Measurements from ENCODE around the gene ARL6IP1.
A peak's percentile ranks its signal among the peaks of the same experiment; 100 is the strongest.

ARL6IP1 gene

DNA sequence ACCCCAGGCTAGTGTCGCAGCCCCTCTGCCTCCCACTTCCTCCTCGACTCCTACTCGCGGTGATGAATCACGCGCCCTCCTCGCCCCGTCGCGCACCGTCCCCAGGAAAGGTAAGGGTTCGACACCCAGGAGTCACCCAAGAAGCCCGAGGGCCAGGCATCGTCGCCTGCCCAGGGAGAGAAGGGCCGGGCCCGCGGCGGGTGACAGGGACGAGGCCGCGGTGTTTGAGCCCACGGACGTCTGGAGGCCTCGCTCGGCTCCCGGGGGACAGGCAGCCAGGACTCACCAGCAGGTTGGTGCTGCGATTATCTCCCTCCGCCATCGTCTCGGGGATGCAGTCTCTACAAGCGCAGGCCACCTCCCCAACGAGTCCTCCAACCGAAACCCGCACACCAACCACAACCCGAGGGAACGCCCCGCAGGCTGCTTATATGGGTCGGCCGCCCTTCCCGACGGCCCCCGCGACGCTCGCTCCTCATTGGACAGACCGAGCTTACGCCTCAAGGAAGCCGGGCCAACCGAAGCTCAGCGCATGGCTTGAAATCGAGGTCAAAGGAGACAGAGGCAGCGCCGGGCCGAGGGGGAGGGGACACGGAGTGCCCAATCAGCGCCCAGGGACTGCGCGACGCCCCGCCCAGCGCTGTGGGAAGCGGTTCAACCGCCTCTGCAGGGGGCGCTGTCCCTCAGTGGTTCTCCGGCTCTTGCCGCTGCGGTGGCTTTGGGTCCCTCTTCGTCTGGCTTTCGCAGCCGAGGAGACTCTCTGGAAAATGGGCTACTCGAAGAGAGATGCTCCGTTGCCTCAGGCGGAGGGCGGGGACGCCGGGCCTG, at the start of gene ARL6IP1:
ARL6IP1 (minus strand) TSS at position 405 of the 828 bp plus-strand sequence; CDS start at position 322, 83 bp downstream.
- peak; percentile 98 for DNase-seq

DNA sequence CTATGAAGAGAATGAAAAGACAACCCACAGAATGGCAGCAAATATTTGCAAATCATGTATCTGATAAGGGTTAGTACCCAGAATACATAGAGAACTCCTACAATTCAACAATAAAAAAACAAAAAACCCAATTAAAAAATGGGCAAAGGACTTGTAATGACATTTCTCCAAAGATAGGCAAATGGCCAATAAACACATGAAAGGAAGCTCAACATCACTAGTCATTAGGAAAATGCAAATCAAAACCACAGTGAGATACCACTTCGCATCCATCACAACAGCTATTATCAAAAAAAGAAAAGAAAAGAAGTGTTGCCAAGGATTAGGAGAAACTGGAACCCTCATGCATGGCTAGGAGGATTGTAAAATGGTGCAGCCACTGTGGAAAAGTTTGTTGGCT, 45.1 kb upstream of the ARL6IP1 start:
- DNase-seq = no peak

DNA sequence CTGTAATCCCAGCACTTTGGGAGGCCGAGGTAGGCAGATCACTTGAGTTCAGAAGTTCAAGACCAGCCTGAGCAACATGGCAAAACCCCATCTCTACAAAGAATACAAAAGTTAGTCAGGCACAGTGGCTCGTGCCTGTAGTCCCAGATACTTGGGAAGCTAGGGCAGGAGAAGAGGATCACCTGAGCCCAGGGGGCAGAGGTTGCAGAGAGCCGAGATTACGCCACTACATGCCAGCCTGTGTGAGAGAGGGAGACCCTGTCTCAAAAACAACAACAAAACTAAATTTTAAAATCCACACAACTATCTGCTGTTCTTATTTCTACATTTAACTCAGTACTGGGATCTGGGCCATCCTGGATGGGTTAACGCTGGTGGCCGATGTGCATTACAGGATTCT, 41.2 kb upstream of the ARL6IP1 start:
- DNase-seq = no peak

DNA sequence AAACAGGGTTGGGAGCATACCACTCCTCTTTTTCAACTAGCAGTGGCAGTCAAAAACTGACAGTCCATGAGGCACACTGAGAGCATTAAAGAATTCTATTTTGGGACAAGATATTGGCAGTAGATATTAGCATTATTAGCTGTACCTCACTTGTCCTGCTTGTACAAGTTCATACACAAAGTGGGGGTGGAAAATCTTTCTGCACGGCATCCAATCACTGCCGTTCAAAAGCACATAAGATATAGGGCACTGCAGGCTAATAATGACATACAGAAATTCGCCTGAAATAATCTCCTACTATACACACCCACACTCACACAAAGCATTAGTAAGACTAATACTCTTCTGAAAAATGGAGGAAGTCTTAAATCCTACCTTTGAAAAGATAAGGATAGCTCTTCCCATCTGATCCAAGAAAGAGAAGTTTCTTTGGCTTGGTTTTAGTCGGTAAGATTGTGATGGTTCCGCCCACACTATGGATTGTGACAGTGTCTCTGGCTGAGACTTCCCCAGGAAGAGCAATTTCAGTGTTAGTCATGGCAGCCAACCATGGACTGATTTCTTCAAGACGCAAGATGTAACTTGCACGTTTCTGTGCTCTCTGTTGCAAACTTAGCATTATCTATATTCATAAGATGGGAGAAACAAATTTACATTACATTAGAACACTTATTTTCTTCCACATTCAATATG, 40.6 kb upstream of the ARL6IP1 start:
- DNase-seq = no peak

DNA sequence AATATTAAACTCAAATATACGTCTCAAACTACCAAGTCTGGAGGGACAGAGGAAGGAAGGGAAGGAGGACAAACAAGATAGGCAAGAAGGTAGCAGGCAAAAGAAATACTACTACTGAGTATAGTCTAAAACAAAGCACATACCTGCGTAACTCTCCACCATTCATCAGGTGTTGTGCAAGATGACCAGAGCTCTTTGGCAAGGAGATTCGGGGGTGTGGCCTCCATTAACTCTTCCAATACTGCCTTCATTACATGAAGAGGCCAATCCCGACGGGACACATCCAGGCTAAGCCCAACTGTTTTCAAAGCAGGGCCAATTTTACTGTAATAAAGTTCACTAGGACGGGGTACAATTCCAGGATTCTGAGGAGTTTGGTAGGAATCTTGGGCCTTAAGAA, 38.2 kb upstream of the ARL6IP1 start:
- DNase-seq = no peak

DNA sequence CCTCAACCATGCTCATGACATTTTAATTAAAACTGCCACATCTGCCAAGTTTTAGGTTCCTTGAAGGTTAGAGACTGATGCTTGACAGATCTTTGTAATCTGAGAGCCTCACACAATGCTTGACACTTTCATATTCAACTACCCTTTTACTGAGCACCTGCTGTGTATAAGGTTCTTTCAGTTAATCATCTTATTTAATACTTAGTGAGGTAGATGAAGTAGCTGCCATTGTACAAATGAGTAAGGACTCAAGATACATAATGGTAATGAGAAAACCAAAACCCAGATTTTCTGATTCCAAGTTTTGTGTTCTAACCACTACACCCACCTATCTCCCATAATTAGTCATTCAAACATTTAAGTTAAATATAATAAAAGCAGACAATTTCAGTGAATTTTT, 35.4 kb upstream of the ARL6IP1 start:
- no peak for DNase-seq

DNA sequence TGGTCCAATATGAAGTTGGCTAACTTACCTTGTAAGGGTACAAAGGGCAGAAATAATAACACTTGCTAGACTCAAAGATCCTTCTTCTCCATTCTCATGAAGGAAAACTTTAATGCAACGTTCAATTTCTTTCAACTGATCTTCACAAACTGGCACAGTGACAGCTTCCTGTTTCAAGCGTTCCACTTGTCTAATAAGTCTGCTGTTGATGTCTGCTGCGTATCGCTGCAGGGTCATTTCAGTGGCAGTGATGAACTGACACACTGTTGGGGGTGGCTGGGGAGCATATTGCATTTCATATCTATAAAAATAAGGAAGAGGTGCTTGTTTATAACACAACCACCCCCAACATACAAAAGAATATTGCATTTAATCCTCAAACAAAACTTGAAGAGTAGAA, 33.5 kb upstream of the ARL6IP1 start:
- no peak for DNase-seq

DNA sequence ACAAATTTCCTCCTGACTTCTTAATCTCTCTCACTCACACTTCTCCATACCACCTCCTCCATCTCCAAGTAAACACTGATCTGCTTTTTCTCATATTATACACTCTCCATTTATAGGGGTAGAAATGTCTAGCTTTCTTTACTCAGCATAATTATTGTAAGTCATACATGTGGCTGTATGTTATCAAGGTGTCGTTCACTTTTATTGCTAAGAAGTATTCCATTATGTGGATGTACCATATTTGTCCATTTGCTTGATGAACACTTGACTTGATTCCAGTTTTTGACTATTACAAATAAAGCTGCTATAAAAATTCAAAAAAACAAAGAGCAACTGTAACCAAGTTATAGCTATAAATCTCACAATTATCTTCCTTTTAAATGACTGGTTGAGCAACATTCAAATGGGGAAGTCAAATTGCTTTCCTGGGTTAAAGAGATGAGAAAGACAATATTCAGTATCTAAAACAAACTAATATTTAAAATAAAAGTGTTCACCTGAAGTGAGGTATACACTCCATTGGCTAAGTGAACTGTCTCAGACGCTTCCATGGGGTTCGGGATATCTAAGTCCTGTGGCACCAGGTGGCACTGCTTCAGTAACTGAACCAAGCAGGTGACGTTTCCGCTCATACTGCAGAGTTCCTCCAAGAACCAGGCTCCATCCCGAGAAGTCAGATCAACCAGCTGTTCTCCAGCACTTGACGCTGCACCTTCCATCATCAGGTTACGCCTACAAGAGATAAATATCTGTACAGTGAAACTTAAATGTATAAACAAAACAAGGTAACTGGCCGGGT, 32.6 kb upstream of the ARL6IP1 start:
- DNase-seq = no peak

DNA sequence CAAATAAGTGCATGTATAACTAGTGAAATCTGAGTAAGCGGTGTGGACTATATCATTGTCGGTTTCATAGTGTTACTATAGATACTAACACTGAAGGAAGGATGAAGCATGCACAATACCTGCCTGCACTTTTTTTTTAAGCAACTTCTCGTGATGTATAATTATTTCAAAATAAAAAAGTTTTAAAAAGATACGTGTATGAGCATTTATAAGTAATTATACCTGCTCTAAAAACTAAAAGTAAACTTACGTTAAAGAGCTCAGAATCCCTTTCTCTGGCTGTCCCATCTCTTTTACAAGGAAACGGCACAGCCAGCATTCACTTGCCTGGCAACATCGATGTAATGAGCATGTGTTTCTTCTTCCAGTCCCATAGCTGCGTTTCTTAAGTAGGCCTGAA, 31.3 kb upstream of the ARL6IP1 start:
- DNase-seq = no peak

DNA sequence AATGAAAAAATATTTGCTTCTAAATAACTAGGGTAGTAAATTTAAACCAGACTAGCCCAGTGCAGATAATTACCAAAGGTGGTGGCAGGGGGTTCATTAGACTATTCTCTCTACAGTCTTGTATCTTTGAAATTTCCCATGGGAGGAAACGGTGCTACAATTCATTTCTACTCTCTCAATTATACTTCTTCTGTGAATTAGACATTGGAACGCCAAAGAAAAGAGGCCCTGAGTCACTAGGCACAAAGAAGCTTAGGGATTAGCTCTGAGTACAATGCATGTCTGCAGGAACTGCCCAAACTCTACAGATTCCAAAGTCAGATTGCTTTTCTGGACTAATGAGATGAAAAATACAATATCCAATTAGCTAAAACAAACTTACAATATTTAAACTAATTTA, 30.7 kb upstream of the ARL6IP1 start:
- no peak for DNase-seq

DNA sequence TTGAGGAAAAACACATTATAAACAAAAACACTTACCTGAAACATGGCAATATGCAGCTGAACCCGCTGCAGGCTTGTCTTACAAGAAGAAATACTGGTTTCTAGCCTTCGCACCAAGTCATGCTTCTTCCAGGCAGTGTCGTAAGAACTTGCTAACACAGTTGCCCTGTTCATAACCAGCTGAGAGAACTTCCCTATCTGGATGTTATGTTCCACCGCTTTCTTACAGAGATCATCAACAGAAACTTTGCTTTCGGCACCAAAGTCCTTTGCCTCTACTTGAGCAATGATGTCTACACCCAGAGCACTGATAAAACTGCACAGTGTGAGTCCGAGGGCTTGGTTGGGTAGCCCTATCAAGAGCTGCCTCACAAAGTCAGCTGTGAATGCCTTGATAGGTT, 27.9 kb upstream of the ARL6IP1 start:
- DNase-seq = no peak

DNA sequence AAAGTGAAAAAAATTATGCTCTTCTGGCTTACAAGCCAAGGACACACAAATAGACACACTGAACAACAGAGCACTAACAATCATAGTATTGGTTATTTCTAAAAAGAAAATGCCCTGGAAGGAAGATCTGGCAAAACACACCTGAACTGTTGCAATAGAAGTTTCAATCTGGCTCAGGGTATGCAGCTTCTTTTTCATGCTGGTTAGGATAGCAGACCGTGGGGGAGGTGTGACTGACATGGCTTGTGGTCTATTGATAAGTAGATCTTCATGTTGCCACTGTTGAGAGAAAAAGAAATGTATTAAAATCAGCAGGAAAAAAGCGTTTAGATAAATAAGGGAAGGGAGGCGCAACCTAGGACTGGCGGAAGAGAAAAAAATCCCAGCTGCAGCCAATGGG, 26.5 kb upstream of the ARL6IP1 start:
- DNase-seq = no peak

DNA sequence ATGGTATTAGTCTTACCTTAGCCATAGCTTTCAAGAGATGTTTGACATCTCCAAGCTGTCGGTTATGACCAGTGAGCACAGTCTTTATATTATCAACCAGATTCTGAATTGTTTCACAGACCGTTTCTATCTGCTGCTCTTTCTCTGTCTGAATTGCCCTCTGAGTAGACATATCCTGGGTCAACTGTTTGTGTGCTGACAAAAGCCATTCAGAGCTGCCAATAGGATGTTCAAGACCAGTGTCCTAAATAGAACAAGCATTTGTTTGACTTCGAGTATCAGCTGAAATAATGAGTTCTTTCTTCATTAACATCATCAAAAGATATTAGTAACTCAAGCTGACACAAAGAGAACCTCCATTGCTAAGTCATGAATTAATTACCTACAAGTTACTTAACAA, 14.9 kb upstream of the ARL6IP1 start:
- no peak for DNase-seq

DNA sequence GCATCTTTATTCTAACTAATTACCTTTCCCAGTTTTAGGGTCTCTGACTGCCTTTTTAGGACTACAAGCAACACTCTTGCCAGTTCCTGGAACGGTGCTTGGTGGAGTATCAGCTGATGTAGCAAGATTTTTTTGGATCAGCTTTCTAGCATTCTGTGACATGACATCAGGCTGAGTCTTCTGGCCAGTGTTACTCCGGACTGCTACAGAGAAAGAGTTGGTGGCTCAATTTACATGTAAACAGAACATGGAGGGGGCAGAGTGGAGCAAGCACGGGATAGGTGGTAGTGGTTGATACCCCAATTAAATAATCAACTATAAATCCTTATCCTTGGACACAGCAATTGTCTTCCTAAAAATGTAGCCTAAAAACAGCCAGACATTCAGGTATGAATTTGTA, 10.6 kb upstream of the ARL6IP1 start:
- DNase-seq = no peak

DNA sequence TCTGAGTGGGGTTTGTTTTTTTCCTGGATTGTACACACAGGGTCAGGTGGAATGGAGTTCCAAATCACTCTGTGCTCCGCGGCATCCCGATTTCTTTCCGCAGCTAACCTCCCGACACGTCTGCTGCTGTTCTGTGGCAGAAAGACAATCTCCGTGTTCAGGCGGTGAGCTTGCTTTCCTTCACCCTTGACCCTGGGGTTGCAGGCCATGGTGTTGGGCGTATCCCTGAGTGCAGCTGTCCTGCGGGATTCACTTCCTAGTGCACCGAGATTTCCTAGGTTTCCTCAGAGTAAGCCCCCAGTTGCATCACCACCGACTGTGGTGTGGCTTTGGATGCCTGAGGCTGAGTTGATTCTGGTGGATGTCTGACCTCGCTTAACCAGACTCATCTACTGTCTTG, 7.8 kb upstream of the ARL6IP1 start:
- DNase-seq = no peak

DNA sequence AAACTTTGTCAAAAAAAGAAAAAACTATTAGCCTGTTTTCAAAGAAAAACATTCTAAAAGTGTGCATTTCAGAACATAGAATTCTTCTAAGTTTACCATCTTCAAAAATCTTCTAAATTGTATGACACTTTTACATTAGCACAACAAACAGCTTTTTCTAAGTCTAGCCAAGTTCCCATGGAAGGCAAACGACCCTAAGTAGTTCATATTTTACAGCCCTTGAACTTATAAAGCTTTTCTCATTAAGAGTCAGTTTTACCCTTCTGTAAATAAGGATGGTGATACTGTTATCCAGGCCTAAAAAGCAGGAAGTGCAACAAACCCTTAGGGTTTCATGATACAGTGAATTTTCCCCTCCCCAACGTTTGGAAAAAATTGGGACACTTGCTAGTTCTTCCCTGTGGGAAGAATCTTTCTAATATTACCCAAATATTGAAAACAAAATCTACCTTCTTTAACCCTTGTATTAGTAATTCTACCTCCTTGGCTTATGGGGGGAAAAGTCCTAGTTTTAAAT, 4.0 kb upstream of the ARL6IP1 start:
- no peak for DNase-seq

DNA sequence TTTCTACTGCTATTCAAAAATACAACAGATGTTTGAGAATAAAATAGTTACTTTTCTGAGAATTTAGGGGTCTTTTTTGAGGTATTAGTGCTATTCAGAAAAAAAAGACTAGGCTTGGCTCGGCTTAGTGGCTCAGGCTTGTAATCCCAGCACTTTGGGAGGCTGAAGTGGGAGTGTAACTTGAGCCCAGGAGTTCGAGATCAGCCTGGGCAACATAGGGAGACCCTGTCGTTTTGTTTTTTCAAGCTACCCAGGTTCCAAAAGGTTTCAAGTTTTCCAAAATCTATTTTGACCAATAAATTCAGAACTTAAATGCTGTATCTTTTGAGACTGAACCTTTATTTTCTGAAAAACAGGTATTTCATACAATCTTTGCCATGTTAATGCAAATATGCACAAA, 3.2 kb upstream of the ARL6IP1 start:
- no peak for DNase-seq

DNA sequence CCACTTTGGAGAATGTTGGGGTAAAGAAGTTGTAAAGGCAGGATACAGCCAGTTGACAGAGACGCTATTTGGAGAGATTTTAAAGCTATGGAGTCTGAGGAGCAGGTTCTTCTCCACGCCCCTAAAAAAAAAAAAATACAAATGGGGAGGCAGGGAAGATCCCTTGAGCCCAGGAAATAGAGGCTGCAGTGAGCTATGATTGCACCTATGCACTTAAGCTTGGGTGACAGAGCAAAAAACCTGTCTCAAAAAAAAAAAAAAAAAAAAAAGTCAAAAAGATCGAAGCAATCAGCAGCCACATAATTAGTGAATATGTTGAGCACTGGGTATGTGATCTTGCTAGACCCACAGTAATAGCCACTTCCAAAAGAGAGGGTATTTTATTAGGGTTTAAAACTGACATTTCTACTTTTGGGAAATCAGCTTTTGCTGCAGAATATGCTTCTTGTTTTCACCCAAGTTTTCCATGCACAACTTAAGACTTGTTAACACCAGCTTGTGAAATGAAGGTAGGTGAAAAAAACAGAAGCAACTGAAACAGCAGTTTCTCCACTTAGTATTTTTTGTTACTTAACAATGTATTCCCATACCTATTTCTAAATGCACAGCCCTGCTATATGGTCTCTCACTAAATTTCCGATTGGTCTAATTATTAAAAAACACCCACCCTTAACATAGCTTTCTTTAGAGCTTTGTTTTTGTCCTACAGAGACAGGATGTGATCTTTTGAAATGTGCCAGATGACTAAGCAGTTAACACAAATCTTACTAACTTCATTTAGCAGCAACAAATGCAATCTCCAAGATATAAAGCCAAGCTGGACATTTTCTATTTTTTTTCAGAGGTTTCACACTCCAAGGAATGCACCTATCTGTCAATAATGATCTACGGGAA, 2.5 kb upstream of the ARL6IP1 start:
- DNase-seq = no peak

DNA sequence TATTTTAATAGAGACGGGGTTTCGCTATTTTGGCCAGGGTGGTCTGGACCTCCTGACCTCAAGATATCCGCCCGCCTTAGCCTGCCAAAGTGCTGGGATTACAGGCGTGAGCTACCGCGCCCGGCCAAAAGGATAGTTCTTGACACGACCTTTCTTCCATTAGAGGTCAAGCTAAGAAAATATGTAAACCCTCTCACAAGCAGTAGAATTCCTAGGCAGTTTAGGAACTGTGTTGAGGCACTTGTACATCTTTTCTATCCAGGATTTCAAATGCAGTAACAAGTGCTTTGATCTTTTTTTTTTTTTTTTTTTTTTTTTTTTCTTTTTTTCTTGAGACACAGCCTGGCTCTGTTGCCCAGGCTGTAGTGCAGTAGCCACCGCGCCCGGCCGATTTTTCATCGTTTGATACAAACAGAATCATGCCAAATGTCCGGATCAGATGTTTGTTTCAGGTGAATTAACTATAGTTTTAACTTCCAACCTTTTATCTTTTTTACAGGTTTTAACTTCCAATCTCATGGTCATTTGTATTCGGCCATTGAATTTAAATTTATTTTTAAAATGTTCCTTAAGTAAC, 1.5 kb upstream of the ARL6IP1 start:
- DNase-seq = no peak

DNA sequence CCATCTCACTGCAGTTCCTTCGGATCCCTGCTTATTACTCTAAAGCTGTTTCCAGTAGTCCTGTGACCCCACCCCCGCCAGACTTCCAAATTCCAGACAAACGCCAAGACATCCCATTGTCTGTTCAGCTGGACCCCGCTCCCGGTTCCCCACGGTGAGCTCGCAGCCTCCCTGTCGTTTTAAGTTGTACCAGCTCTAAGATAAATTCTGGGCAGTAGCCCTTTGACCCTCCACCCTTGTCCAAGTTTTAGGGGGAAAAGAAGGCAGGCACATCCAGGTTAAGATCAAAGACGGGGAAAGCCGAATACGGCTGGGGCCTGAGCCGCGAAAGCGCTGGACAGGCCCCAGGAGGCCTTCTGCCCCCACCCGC, 589 bp downstream of the ARL6IP1 start:
- DNase-seq = no peak

DNA sequence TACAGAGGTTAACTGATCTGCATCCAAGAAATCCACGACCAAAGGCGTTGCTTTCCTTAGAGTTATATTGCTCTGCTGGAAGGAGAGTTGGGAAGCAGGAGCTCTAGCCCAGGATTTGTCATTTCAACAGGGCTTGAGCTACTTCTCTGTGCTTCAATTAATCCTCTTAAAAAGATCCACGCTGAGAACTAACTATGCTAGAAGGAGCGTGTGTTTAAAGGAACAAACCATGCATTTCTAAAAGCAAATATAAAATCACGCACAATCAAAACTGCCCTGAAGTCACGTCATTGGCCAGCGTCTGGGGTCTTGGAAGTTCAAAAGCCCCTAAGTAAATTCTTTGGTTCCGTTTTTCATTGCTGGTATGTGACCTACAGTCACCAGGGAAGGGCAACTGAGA, 1.1 kb downstream of the ARL6IP1 start:
- DNase-seq = no peak

DNA sequence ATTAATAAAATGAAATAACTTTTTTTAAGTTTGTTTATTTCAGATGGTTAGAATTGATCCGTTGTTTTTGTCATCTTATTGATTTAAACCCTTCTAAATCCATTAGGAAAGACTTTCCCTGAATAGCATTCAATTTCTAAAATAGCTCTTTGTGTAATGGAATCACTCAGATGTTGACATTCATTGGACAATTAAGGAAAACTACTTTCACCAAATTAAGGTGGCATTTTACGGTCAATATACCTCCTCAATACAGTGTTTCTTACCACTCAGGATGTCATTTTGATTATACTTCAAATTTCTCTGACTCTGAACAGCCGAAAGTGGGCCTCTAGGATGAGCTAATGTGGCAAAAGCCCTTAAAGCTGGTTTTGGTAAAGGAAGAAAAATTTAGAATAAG, 1.8 kb downstream of the ARL6IP1 start:
- DNase-seq = no peak
